Measurements from ENCODE around the gene IGFL3.

DNA sequence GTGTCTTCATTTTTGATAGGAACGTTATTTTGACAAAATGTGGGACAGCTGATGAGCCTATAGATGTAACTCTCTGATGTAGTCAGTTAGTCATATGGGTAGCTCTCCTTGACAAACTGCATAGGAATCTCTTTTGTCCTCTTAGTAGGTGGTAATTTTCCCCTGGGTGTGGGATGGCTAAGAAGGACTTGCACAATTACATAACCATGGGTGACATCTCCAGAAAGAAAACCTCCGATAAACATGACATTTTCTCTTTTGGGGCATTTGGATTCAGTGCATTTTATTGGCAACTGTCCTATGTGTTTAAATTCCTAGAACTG lies 41.8 kb downstream of the IGFL3 start:
- TF ChIP-seq POLR2A (IDR thresholded peaks at IDR 0.05; ENCODE audit: low read depth) (no peak), POLR2AphosphoS5 (IDR thresholded peaks at IDR 0.05) (no peak), EP300 (IDR thresholded peaks at IDR 0.05) (no peak)
- TF ChIP-seq, protein P1, sequence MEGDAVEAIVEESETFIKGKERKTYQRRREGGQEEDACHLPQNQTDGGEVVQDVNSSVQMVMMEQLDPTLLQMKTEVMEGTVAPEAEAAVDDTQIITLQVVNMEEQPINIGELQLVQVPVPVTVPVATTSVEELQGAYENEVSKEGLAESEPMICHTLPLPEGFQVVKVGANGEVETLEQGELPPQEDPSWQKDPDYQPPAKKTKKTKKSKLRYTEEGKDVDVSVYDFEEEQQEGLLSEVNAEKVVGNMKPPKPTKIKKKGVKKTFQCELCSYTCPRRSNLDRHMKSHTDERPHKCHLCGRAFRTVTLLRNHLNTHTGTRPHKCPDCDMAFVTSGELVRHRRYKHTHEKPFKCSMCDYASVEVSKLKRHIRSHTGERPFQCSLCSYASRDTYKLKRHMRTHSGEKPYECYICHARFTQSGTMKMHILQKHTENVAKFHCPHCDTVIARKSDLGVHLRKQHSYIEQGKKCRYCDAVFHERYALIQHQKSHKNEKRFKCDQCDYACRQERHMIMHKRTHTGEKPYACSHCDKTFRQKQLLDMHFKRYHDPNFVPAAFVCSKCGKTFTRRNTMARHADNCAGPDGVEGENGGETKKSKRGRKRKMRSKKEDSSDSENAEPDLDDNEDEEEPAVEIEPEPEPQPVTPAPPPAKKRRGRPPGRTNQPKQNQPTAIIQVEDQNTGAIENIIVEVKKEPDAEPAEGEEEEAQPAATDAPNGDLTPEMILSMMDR (IDR thresholded peaks at IDR 0.05), result no peak
